Loucy (cell line): ENCODE measurements around the gene PDCD10.

ENCODE experiments used
- H2AFZ ChIP-seq: fragments of 200-600 bp; sonication (generic); 2 replicates; pipeline ENCODE4 v1.6.0; 2016; ENCODE audit warnings: antibody characterized with exemption, mild to moderate bottlenecking, low read length, moderate library complexity
- H3F3A ChIP-seq: fragments of 200-600 bp; 2 replicates; pipeline ENCODE4 v1.6.0; 2016; ENCODE audit warnings: antibody characterized with exemption, low read depth, mild to moderate bottlenecking
- H3K27me3 ChIP-seq: fragments of 200-600 bp; sonication (generic); 2 replicates; pipeline ENCODE4 v1.6.1; 2014; ENCODE audit warnings: low read length, mild to moderate bottlenecking; ENCODE audit not compliant: insufficient read depth, poor library complexity, severe bottlenecking
- H3K36me3 ChIP-seq: fragments of 200-600 bp; sonication (generic); 2 replicates; pipeline ENCODE4 v1.6.1; 2016; ENCODE audit warnings: low read length; ENCODE audit not compliant: insufficient read depth
- H3K4me1 ChIP-seq: fragments of 200-600 bp; sonication (generic); 2 replicates; pipeline ENCODE4 v1.5.1; 2014; ENCODE audit warnings: low read length, mild to moderate bottlenecking; ENCODE audit not compliant: insufficient read depth, poor library complexity, severe bottlenecking
- H3K4me2 ChIP-seq: fragments of 200-600 bp; sonication (generic); 2 replicates; pipeline ENCODE4 v1.6.0; 2014; ENCODE audit warnings: antibody characterized with exemption, low read length, low read depth, mild to moderate bottlenecking; ENCODE audit not compliant: poor library complexity, severe bottlenecking
- H3K4me3 ChIP-seq: fragments of 200-600 bp; sonication (generic); 2 replicates; pipeline ENCODE4 v1.5.1; 2014; ENCODE audit warnings: low read length, mild to moderate bottlenecking, mixed read lengths; ENCODE audit not compliant: poor library complexity, severe bottlenecking
- H3K79me2 ChIP-seq: fragments of 200-600 bp; sonication (generic); 2 replicates; pipeline ENCODE4 v1.6.1; 2014; ENCODE audit warnings: low read length; ENCODE audit not compliant: insufficient read depth
- H3K9ac ChIP-seq: fragments of 200-600 bp; sonication (generic); 2 replicates; pipeline ENCODE4 v1.6.0; 2014; ENCODE audit warnings: mild to moderate bottlenecking, low read depth, low read length, moderate library complexity; ENCODE audit not compliant: poor library complexity, severe bottlenecking
- H3K9me2 ChIP-seq: fragments of 200-600 bp; sonication (generic); replicated peaks from 2 replicates; pipeline ENCODE4 v1.6.1; 2016; ENCODE audit warnings: low read depth, low read length, mixed read lengths
- H3K9me3 ChIP-seq: fragments of 200-600 bp; sonication (generic); 2 replicates; pipeline ENCODE4 v1.6.1; 2014; ENCODE audit warnings: mild to moderate bottlenecking, antibody characterized with exemption, low read length, low read depth; ENCODE audit not compliant: insufficient read depth
- H4K20me1 ChIP-seq: fragments of 200-600 bp; sonication (generic); 2 replicates; pipeline ENCODE4 v1.6.0; 2014; ENCODE audit warnings: antibody characterized with exemption, low read length, mild to moderate bottlenecking; ENCODE audit not compliant: insufficient read depth, poor library complexity, severe bottlenecking
- EZH2phosphoT487 ChIP-seq: fragments of 200-600 bp; IDR thresholded peaks from 2 replicates; pipeline ENCODE4 v1.6.1; 2018; ENCODE audit warnings: antibody characterized with exemption, mild to moderate bottlenecking, moderate library complexity, borderline replicate concordance
- TF ChIP-seq, protein P1 (sequence below): fragments of 200-600 bp; sonication (generic); conservative IDR thresholded peaks from 2 replicates; pipeline ENCODE4 v1.5.1; 2014; ENCODE audit warnings: mild to moderate bottlenecking, antibody characterized with exemption, low read length

The PDCD10 gene

DNA sequence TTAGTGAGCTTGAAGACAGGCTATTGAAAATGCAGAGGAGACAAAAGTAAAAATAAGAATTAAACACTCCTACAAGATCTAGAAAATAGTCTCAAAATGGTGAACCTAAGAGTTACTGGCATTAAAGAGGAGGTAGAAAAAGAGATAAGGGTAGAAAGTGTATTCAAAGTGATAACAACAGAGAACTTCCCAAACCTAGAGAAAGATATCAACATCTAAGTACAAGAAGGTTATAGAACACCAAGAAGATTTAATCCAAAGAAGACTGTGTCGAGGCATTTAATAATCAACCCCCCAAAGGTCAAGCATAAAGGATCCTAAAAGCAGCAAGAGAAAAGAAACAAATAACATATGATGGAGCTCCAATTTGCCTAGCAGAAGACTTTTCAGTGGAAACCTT lies 23.3 kb downstream of the PDCD10 start:
- no peak overlapping the region for H3K4me3 ChIP-seq
- peaks cover 87% of the 10 kb centered on the region for H3K79me2 ChIP-seq
- no peaks in the 10 kb centered on the region for H3K9me3 ChIP-seq
- TF ChIP-seq EZH2phosphoT487: no peak
- TF ChIP-seq, protein P1, sequence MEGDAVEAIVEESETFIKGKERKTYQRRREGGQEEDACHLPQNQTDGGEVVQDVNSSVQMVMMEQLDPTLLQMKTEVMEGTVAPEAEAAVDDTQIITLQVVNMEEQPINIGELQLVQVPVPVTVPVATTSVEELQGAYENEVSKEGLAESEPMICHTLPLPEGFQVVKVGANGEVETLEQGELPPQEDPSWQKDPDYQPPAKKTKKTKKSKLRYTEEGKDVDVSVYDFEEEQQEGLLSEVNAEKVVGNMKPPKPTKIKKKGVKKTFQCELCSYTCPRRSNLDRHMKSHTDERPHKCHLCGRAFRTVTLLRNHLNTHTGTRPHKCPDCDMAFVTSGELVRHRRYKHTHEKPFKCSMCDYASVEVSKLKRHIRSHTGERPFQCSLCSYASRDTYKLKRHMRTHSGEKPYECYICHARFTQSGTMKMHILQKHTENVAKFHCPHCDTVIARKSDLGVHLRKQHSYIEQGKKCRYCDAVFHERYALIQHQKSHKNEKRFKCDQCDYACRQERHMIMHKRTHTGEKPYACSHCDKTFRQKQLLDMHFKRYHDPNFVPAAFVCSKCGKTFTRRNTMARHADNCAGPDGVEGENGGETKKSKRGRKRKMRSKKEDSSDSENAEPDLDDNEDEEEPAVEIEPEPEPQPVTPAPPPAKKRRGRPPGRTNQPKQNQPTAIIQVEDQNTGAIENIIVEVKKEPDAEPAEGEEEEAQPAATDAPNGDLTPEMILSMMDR: no peak
- H3F3A ChIP-seq: no peaks in the 10 kb centered on the region
- H3K4me1 ChIP-seq: peaks cover 10% of the 10 kb centered on the region
- H3K4me2 ChIP-seq: no peak overlapping the region
- no peak overlapping the region for H2AFZ ChIP-seq
- H4K20me1 ChIP-seq: peaks cover 31% of the 10 kb centered on the region
- H3K36me3 ChIP-seq: peaks cover 44% of the 10 kb centered on the region; the same call in 1 of the 2 replicates
- no peak overlapping the region for H3K9ac ChIP-seq
- no peaks in the 10 kb centered on the region for H3K27me3 ChIP-seq
- H3K9me2 ChIP-seq: no peaks in the 10 kb centered on the region

DNA sequence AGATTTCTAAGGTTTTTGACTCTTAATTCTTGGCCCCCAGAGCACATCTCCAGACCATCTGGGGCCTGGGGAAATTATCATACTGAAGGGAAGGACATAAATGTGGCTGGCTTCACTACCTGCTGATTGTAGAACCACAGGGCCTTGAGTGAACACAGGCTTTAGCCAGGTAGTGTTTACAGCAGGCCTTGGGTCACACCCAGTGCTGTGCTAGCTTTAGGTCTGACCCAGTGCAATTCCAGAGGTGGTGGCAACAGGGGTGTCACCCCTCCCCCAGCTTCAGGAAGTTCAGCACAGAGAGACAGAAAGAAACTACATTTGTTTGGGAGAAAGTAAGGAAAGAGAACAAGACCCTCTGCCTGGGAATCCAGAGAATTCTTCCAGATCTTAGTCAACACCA lies 24.1 kb downstream of the PDCD10 start:
- no peak for TF ChIP-seq EZH2phosphoT487
- TF ChIP-seq, protein P1: no peak
- H3K9me2 ChIP-seq: no peaks in the 10 kb centered on the region
- no peak overlapping the region for H2AFZ ChIP-seq
- no peak overlapping the region for H3K9ac ChIP-seq
- H3K4me3 ChIP-seq: no peak overlapping the region
- peaks cover 36% of the 10 kb centered on the region for H4K20me1 ChIP-seq
- H3K4me2 ChIP-seq: no peak overlapping the region
- peaks cover 86% of the 10 kb centered on the region for H3K79me2 ChIP-seq
- no peaks in the 10 kb centered on the region for H3K9me3 ChIP-seq
- H3K27me3 ChIP-seq: no peaks in the 10 kb centered on the region
- H3K4me1 ChIP-seq: peaks cover 10% of the 10 kb centered on the region
- peaks cover 43% of the 10 kb centered on the region; the same call in 1 of the 2 replicates for H3K36me3 ChIP-seq
- H3F3A ChIP-seq: no peaks in the 10 kb centered on the region

DNA sequence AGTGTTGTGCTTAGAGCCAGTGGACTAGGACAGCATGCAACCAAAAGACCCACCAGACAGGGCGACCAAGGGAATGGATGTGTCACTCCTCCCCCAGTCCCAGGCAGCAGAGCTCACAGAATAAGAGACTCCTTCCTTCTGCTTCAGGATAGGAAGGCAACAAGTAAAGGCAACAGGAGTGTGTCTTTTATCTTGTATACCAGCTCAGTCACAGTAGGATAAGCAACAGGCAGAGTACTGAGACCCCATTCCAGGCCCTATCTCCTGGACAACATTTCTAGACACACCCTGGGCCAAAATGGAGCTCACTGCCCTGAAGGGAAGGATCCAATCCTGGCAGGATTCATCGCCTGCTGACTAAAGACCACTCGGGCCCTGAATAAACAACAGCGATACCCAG lies 25.0 kb downstream of the PDCD10 start:
- Histone ChIP-seq H3K79me2 (peaks cover 78% of the 10 kb centered on the region), H3K27me3 (no peaks in the 10 kb centered on the region), H3K4me3 (no peak overlapping the region), H2AFZ (no peak overlapping the region), H3K9me2 (no peaks in the 10 kb centered on the region), H4K20me1 (peaks cover 29% of the 10 kb centered on the region), H3K4me1 (peaks cover 10% of the 10 kb centered on the region), H3K9ac (no peak overlapping the region), H3F3A (no peaks in the 10 kb centered on the region), H3K9me3 (no peaks in the 10 kb centered on the region), H3K4me2 (no peak overlapping the region), H3K36me3 (peaks cover 46% of the 10 kb centered on the region; the same call in 1 of the 2 replicates)
- TF ChIP-seq, protein P1: no peak
- no peak for TF ChIP-seq EZH2phosphoT487
